ENCODE data around the gene TMEM200A. TPM values are rescaled to one million over a fixed set of nuclear protein-coding genes. Genes with fewer than 3 reads are reported as not detected.

The TMEM200A gene
- total RNA-seq, 2 donors from 2014 or later = 0.66 to 1.0 TPM

DNA sequence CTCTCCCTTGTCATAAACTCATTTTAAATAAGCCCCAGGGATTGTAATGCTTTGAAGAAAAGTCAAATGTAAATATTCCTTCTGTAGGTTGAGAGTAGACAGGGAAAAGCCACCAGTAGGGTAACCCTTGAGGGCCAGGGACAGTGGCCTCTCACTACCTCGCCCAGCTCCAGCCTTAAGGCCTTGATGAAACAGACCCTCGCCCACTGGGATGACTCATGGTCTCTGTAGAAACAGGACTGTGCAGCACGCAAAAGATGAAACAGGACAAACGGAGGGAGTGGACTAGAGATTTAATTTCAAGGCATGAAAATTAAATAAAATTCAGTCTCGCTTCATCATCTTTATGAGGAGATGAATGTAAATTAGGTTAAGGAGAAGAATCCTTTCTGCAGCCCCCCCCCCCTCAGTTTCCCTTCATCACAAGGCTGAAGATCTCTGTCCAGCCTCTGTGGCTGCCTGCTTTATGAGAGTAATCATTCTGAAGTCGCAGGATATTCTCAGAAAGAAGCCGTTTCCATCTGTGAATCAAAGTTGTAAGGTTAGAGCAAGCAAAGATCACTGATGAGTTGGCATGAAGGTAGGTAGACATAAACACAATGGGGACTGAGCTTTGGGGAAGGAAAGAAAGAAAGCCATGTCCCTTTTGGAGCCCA is 60.4 kb downstream of the TMEM200A start:
- H3K27me3 ChIP-seq = no peaks in the 10 kb centered on the region
- ATAC-seq (no peak), DNase-seq (no peak)
- intact Hi-C loops (cut with DNase I) = no loop called here
- TF ChIP-seq POLR2A (IDR thresholded peaks at IDR 0.05) = no peak
- TF ChIP-seq, protein P1, sequence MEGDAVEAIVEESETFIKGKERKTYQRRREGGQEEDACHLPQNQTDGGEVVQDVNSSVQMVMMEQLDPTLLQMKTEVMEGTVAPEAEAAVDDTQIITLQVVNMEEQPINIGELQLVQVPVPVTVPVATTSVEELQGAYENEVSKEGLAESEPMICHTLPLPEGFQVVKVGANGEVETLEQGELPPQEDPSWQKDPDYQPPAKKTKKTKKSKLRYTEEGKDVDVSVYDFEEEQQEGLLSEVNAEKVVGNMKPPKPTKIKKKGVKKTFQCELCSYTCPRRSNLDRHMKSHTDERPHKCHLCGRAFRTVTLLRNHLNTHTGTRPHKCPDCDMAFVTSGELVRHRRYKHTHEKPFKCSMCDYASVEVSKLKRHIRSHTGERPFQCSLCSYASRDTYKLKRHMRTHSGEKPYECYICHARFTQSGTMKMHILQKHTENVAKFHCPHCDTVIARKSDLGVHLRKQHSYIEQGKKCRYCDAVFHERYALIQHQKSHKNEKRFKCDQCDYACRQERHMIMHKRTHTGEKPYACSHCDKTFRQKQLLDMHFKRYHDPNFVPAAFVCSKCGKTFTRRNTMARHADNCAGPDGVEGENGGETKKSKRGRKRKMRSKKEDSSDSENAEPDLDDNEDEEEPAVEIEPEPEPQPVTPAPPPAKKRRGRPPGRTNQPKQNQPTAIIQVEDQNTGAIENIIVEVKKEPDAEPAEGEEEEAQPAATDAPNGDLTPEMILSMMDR (IDR thresholded peaks at IDR 0.05) = no peak
- H3K36me3 ChIP-seq (replicated peaks in 1 of 2; ENCODE audit: insufficient read depth in 1 of 2, low read depth in 2 of 2) = no peaks in the 10 kb centered on the region
- no peak overlapping the region for H3K4me3 ChIP-seq
- H3K9me3 ChIP-seq = no peaks in the 10 kb centered on the region
- H3K4me1 ChIP-seq = no peaks in the 10 kb centered on the region
- H3K27ac ChIP-seq = no peak overlapping the region
- WGBS, 2 donors = 62 to 65% methylated on average over 7 of the region's 7 CpGs

DNA sequence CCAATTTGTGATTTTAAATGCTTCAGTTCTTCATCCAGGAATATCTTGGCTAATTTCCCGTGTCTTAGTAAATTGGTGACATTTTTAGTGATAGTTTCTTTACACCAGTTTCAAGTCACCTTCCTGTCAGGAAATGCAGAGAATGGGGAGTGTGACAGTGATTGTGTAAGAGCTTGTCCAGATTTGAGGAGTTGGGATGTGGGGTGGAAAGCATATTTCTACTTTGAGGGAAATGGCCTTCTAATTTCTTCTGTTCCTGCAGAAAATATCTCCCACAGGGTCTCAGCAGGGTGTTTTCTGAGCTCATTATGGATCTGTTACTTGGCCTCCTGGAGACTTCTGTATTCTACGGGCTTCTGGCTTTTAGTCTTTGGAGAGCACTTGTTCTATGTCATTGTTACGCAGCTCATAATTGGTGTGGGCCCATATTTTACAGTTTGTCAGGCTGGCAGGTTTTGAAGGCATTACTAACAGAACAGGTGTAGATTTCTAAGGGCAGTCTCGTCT is 65.6 kb downstream of the TMEM200A start:
- no peak for TF ChIP-seq POLR2A (IDR thresholded peaks at IDR 0.05)
- TF ChIP-seq, protein P1 (IDR thresholded peaks at IDR 0.05) = no peak
- no peak for DNase-seq
- Histone ChIP-seq H3K27ac (no peak overlapping the region), H3K27me3 (no peaks in the 10 kb centered on the region), H3K4me3 (no peak overlapping the region), H3K9me3 (no peaks in the 10 kb centered on the region), H3K36me3 (replicated peaks in 1 of 2; ENCODE audit: insufficient read depth in 1 of 2, low read depth in 2 of 2) (no peaks in the 10 kb centered on the region), H3K4me1 (no peaks in the 10 kb centered on the region)
- no peak for ATAC-seq
- intact Hi-C loops (cut with DNase I) = no loop called here
- 49 to 50% methylated on average over 4 of the region's 4 CpGs for WGBS, 2 donors

DNA sequence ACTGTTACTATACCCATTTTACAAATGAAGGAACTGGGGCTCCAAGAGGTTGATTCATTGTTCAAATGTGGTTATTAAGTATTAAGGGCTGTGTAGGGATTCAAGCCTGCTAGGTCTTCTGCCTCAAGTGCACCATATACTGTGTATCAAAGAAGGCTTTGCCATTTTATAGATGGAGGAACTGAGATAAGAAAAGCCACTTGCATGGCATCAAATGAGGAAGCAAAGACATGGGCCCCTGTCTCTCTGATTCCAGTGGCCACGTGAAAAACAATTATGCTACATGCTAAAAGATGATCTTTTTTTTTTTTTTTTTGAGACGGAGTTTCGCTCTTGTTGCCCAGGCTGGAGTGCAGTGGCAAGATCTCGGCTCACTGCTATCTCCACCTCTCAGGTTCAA is 67.0 kb downstream of the TMEM200A start:
- Histone ChIP-seq H3K9me3 (no peaks in the 10 kb centered on the region), H3K4me3 (no peak overlapping the region), H3K27me3 (no peaks in the 10 kb centered on the region), H3K27ac (no peak overlapping the region), H3K36me3 (replicated peaks in 1 of 2; ENCODE audit: insufficient read depth in 1 of 2, low read depth in 2 of 2) (no peaks in the 10 kb centered on the region), H3K4me1 (no peaks in the 10 kb centered on the region)
- DNase-seq (no peak), ATAC-seq (no peak)
- no peak for TF ChIP-seq POLR2A (IDR thresholded peaks at IDR 0.05)
- TF ChIP-seq, protein P1 (IDR thresholded peaks at IDR 0.05) = no peak
- 70 to 85% methylated on average over 4 of the region's 4 CpGs for WGBS, 2 donors
- intact Hi-C loops (cut with DNase I) = no loop called here

DNA sequence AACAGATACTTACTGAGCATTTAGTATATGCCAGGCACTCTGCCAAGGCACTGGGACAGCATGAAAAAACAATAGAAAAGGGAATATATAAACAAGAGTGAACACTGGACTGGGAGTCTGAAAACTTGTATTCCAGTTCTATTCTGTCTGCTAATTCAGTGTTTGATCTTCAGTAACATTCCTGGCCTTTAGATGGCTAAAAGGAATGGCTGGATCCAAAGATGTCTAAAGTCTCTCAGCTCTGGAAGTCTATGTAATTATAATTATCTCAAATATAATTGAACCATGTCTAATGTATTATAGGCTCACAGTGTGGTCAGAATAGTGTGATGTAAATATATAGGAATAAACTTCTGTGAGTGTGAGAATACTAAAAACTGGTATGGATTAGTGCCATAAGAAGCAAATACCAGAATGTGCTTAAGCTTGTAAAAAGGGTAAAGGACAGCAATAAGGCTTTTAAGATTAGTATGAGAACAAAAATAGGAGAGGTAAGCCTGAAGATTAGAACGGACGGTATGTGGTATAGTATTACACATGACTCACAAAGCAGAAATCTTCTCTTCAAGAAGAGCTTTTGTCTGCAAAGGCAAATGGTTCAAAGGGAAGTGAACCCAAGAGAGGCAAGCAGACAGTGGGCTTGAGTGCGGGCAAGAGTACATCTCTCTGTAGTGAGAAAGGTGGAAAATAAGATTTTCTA is 68.5 kb downstream of the TMEM200A start:
- ATAC-seq = no peak

More for the DNA sequence above, 68.5 kb downstream of the TMEM200A start:
- no peaks in the 10 kb centered on the region for H3K4me1 ChIP-seq
- WGBS, 2 donors = 81 to 84% methylated on average over 3 of the region's 3 CpGs
- TF ChIP-seq POLR2A (IDR thresholded peaks at IDR 0.05) = no peak
- TF ChIP-seq, protein P1 (IDR thresholded peaks at IDR 0.05) = no peak
- DNase-seq = no peak
- H3K27me3 ChIP-seq = no peaks in the 10 kb centered on the region
- no peaks in the 10 kb centered on the region for H3K9me3 ChIP-seq
- H3K36me3 ChIP-seq (replicated peaks in 1 of 2; ENCODE audit: insufficient read depth in 1 of 2, low read depth in 2 of 2) = no peaks in the 10 kb centered on the region
- no peak overlapping the region for H3K27ac ChIP-seq
- H3K4me3 ChIP-seq = no peak overlapping the region
- intact Hi-C loops (cut with DNase I) = no loop called here

All from body of pancreas (tissue), 4 donors.